IPS-15b (cell line): ENCODE data around the gene ATCAY.
"Not testable (repeated sequence)": the region's sequence is repeated elsewhere in the genome, so short reads cannot be mapped to it uniquely, and the experiment has no call there.

ENCODE experiments used
- H3K27me3 ChIP-seq: one replicate; pipeline ENCODE4 v1.6.1; 2013; ENCODE audit warnings: low read length; ENCODE audit not compliant: control insufficient read depth, insufficient read depth
- H3K36me3 ChIP-seq: one replicate; pipeline ENCODE4 v1.6.1; 2013; ENCODE audit warnings: low read length; ENCODE audit not compliant: control insufficient read depth, insufficient read depth
- H3K4me1 ChIP-seq: one replicate; pipeline ENCODE4 v1.6.1; 2013; ENCODE audit warnings: mild to moderate bottlenecking, low read length; ENCODE audit not compliant: control insufficient read depth, insufficient read depth
- H3K4me3 ChIP-seq: one replicate; pipeline ENCODE4 v1.5.1; 2013; ENCODE audit warnings: low read depth, low read length
- H3K9ac ChIP-seq: one replicate; pipeline ENCODE4 v1.6.1; 2013; ENCODE audit warnings: low read depth, mild to moderate bottlenecking, low read length
- H3K9me3 ChIP-seq: one replicate; pipeline ENCODE4 v1.6.1; 2013; ENCODE audit warnings: mild to moderate bottlenecking, low read length; ENCODE audit not compliant: control insufficient read depth, insufficient read depth

ATCAY gene

GRCh38 chr19:3944018-3944721 is 63.7 kb downstream of the ATCAY start:
- Histone ChIP-seq H3K4me1 (no peaks in the 10 kb centered on the region), H3K9me3 (no peaks in the 10 kb centered on the region), H3K4me3 (no peak overlapping the region), H3K9ac (no peak overlapping the region), H3K27me3 (no peaks in the 10 kb centered on the region), H3K36me3 (peaks cover 46% of the 10 kb centered on the region)

GRCh38 chr19:3945838-3946237 is 65.4 kb downstream of the ATCAY start:
- no peaks in the 10 kb centered on the region for H3K4me1 ChIP-seq
- no peak overlapping the region for H3K9ac ChIP-seq
- H3K4me3 ChIP-seq: no peak overlapping the region
- peaks cover 39% of the 10 kb centered on the region for H3K36me3 ChIP-seq
- no peaks in the 10 kb centered on the region for H3K9me3 ChIP-seq
- H3K27me3 ChIP-seq: no peaks in the 10 kb centered on the region

- not testable (repeated sequence) for H3K9me3 ChIP-seq, H3K9ac ChIP-seq, H3K27me3 ChIP-seq, H3K4me3 ChIP-seq, H3K4me1 ChIP-seq
- H3K36me3 ChIP-seq: peaks cover 24% of the 10 kb centered on the region
Measured at GRCh38 chr19:3947316-3947933, 66.9 kb downstream of the ATCAY start.

GRCh38 chr19:3949294-3949693 is 68.8 kb downstream of the ATCAY start:
- no peaks in the 10 kb centered on the region for H3K27me3 ChIP-seq
- no peak overlapping the region for H3K9ac ChIP-seq
- peaks cover 11% of the 10 kb centered on the region for H3K36me3 ChIP-seq
- no peaks in the 10 kb centered on the region for H3K9me3 ChIP-seq
- H3K4me3 ChIP-seq: no peak overlapping the region
- no peaks in the 10 kb centered on the region for H3K4me1 ChIP-seq

GRCh38 chr19:3949997-3950859 is 69.7 kb downstream of the ATCAY start:
- H3K4me3 ChIP-seq: no peak overlapping the region

GRCh38 chr19:3950871-3951861 is 70.7 kb downstream of the ATCAY start:
- Histone ChIP-seq H3K9ac (no peak overlapping the region), H3K9me3 (no peaks in the 10 kb centered on the region), H3K4me1 (no peaks in the 10 kb centered on the region), H3K27me3 (no peaks in the 10 kb centered on the region), H3K4me3 (no peak overlapping the region), H3K36me3 (peaks cover 9% of the 10 kb centered on the region)

More at GRCh38 chr19:3949997-3950859, 69.7 kb downstream of the ATCAY start:
- Histone ChIP-seq H3K9me3 (no peaks in the 10 kb centered on the region), H3K4me1 (no peaks in the 10 kb centered on the region), H3K36me3 (peaks cover 8% of the 10 kb centered on the region), H3K27me3 (no peaks in the 10 kb centered on the region), H3K9ac (no peak overlapping the region)

GRCh38 chr19:3952755-3953276 is 72.3 kb downstream of the ATCAY start:
- not testable (repeated sequence) for H3K4me3 ChIP-seq, H3K9ac ChIP-seq, H3K4me1 ChIP-seq, H3K9me3 ChIP-seq, H3K27me3 ChIP-seq, H3K36me3 ChIP-seq

- Histone ChIP-seq H3K36me3 (peaks cover 18% of the 10 kb centered on the region), H3K4me1 (no peaks in the 10 kb centered on the region), H3K9me3 (no peaks in the 10 kb centered on the region), H3K4me3 (no peak overlapping the region), H3K9ac (peak overlapping the region; percentile 12), H3K27me3 (no peaks in the 10 kb centered on the region)
Measured at GRCh38 chr19:3954107-3954506, 73.6 kb downstream of the ATCAY start.

- not testable (repeated sequence) for H3K27me3 ChIP-seq, H3K9me3 ChIP-seq, H3K9ac ChIP-seq, H3K4me3 ChIP-seq, H3K4me1 ChIP-seq
- H3K36me3 ChIP-seq: peaks cover 30% of the 10 kb centered on the region
Measured at GRCh38 chr19:3955276-3955675, 74.8 kb downstream of the ATCAY start.

- Histone ChIP-seq H3K36me3 (peaks cover 32% of the 10 kb centered on the region), H3K9ac (no peak overlapping the region), H3K9me3 (no peaks in the 10 kb centered on the region), H3K4me3 (no peak overlapping the region), H3K4me1 (no peaks in the 10 kb centered on the region), H3K27me3 (no peaks in the 10 kb centered on the region)
Measured at GRCh38 chr19:3955688-3956087, 75.2 kb downstream of the ATCAY start.
